ENCODE results near the gene PRRC2B. TPM values are rescaled to one million over a fixed set of nuclear protein-coding genes. Genes with fewer than 3 reads are reported as not detected.
"Not testable (repeated sequence)": the region's sequence is repeated elsewhere in the genome, so short reads cannot be mapped to it uniquely, and the experiment has no call there.

The PRRC2B gene
- total RNA-seq, 6 experiments from 2014 or later: 130 to 173 (median 145) TPM

DNA sequence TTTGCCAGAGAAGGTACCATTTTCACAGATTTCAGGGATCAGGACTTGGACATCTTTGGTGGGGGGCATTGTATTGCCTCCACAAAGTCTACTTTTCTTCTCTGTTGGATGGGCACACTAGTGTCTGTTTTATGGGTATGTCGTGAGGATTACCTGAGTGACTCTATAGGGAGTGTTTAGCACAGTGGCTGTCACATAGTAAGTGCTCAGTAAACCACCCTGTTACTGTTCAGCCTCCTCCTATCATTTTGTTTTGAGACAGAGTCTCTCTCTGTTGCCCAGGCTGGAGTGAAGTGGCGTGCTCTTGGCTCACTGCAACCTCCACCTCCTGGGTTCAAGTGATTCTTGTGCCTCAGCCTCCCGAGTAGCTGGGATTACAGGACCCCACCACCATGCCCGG is 2.4 kb upstream of the PRRC2B start:
- peaks cover 8% of the 10 kb centered on the region for H3K27me3 Mint-ChIP-seq (ENCODE audit: insufficient read depth)
- no peak overlapping the region for H3K27ac Mint-ChIP-seq
- no peak for DNase-seq
- peaks cover 5% of the 10 kb centered on the region; the same call in 1 of the 2 replicates for H3K36me3 Mint-ChIP-seq (ENCODE audit: low read depth)
- peaks cover 20% of the 10 kb centered on the region for H3K4me1 Mint-ChIP-seq (ENCODE audit: low read depth)
- no peaks in the 10 kb centered on the region for H3K9me3 Mint-ChIP-seq
- TF ChIP-seq, protein P1, sequence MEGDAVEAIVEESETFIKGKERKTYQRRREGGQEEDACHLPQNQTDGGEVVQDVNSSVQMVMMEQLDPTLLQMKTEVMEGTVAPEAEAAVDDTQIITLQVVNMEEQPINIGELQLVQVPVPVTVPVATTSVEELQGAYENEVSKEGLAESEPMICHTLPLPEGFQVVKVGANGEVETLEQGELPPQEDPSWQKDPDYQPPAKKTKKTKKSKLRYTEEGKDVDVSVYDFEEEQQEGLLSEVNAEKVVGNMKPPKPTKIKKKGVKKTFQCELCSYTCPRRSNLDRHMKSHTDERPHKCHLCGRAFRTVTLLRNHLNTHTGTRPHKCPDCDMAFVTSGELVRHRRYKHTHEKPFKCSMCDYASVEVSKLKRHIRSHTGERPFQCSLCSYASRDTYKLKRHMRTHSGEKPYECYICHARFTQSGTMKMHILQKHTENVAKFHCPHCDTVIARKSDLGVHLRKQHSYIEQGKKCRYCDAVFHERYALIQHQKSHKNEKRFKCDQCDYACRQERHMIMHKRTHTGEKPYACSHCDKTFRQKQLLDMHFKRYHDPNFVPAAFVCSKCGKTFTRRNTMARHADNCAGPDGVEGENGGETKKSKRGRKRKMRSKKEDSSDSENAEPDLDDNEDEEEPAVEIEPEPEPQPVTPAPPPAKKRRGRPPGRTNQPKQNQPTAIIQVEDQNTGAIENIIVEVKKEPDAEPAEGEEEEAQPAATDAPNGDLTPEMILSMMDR (IDR thresholded peaks at IDR 0.05): no peak
- H3K4me3 Mint-ChIP-seq: no peak overlapping the region

DNA sequence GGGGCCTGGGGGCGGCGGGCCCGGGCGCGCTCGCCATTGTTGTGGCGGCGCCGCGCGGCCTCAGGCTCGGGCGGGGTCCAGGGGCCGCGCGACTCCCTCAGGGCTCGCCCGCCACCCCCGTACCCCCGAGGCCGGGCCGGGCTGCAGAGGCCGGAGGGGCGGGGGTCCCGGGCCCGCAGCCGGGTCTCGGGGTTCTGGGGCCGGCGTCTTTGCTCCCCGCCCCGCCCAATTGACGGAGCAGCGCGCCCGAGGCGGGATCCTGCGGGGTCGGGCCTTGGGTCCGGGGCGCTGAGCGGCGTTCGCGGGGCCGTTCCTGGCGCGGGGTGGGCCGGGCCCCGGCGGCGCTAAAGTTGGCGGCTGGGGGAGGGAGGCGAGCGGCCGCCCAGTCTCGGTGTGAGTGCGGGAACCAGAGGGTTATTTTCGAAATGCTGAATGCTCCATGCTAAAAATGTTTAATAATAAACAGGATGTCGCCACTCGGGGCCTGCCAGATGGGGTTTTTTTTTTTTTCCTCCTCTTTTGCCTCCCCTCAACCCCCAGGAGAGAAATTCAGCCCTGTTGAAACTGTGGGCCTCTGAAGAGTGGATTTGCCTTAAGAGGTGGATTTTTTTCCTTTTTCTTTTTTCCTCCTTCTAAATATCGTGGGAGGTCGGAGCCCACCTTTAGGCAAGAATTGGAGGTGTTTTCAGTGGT is 724 bp downstream of the PRRC2B start:
- Mint-ChIP-seq H3K4me3 (peak overlapping the region; percentile 98), H3K4me1 (ENCODE audit: low read depth) (peaks cover 45% of the 10 kb centered on the region), H3K27me3 (ENCODE audit: insufficient read depth) (peaks cover 8% of the 10 kb centered on the region), H3K27ac (peak overlapping the region; percentile 93), H3K36me3 (ENCODE audit: low read depth) (peaks cover 11% of the 10 kb centered on the region; the same call in 1 of the 2 replicates), H3K9me3 (no peaks in the 10 kb centered on the region)
- TF ChIP-seq, protein P1 (IDR thresholded peaks at IDR 0.05): no peak
- peak; percentile 25 for DNase-seq

DNA sequence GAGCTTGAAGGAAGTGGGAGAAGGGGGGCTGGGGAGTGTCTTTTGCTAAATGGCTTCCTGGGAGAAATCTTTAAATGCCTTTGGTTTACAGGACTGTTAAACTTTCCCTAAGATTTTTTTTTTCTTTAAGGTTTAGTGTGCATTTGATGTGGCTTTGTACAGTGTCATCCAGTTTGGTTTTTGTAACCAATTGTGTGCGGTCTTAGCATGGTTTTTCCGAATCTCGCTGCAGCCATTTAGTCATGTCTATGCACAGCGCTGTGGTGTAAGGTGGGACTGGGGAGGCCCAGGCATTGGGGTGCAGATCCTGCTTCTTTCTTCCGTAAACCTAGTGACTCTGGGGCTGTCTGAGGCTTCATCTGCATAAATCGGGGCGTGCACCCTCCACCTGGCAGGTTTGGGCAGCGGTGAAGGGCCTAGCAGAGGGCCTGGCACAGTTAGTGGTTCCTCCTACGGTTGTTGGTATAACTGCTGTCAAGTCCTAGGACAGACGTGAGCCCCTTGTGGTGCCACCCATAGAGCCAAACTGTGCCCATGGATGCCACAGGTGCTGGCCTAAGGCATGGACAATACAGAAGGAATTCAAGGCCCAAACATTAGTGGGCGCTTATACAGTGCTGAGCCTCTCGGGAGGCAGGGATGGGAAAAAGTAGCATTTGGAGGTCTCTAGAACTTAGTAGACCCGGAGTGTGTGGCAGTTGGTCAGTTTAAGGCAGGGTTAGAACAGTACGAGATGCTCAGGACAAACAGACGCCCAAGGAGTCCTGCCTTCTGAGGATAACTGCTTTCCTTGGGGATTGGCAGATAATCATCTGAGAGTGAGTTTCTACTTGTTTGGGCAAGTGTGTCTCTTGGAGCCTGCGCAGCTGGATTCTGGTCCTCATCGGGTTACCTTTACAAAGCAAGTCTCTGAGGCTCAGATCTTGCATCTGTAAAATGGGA is 1.5 kb downstream of the PRRC2B start:
- no peaks in the 10 kb centered on the region for H3K9me3 Mint-ChIP-seq
- H3K27ac Mint-ChIP-seq: peak overlapping the region; percentile 93
- TF ChIP-seq, protein P1 (IDR thresholded peaks at IDR 0.05): no peak
- peaks cover 50% of the 10 kb centered on the region for H3K4me1 Mint-ChIP-seq (ENCODE audit: low read depth)
- H3K4me3 Mint-ChIP-seq: peak overlapping the region; percentile 98
- DNase-seq: peak; percentile 24
- peaks cover 5% of the 10 kb centered on the region; the same call in 1 of the 2 replicates for H3K27me3 Mint-ChIP-seq (ENCODE audit: insufficient read depth)
- H3K36me3 Mint-ChIP-seq (ENCODE audit: low read depth): peaks cover 11% of the 10 kb centered on the region; the same call in 1 of the 2 replicates

DNA sequence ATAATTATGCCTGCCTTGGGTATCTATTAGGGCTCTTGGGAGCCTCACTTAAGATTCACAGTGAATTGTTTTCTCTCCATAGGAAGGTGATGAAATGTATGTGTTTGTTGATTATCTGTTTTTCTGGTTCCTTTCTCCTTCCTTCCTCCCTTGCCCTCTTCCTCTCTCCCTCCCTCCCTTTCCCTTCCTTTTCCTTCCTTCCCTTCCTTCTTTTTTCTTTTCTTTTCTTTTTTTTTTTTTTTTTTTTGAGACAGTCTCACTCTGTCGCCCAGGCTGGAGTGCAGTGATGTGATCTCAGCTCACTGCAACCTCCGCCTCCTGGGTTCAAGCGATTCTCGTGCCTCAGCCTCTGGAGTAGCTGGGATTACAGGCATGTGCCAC is 2.2 kb downstream of the PRRC2B start:
- H3K27me3 Mint-ChIP-seq (ENCODE audit: insufficient read depth); H3K9me3 Mint-ChIP-seq; DNase-seq: not testable (repeated sequence)
- Mint-ChIP-seq H3K4me1 (ENCODE audit: low read depth) (peaks cover 50% of the 10 kb centered on the region), H3K4me3 (peak overlapping the region; percentile 98), H3K36me3 (ENCODE audit: low read depth) (peaks cover 11% of the 10 kb centered on the region; the same call in 1 of the 2 replicates), H3K27ac (peak overlapping the region; percentile 93)

DNA sequence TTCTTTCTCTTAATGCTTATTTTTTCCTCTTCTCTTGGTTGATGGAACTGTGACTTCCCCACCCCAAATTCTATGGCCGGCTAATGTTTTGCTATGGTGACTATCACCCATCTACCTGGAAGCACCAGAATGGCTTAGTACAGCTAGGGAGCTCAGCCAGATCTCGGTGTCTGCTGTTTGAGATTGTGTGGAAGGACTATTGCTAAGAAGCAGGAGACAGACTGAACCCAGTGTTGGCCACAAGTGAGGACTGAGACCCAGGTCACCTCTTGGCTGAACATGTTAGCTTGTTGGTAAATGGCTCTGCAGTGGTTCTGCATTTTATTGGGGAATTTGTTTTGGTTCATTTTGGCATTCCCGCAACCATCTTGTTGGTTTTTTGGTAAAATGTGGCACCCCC is 2.7 kb downstream of the PRRC2B start:
- peaks cover 11% of the 10 kb centered on the region; the same call in 1 of the 2 replicates for H3K36me3 Mint-ChIP-seq (ENCODE audit: low read depth)
- TF ChIP-seq, protein P1 (IDR thresholded peaks at IDR 0.05): no peak
- peak overlapping the region; percentile 75 for H3K27ac Mint-ChIP-seq
- no peak for DNase-seq
- H3K4me3 Mint-ChIP-seq: peak overlapping the region; percentile 98
- H3K4me1 Mint-ChIP-seq (ENCODE audit: low read depth): peaks cover 50% of the 10 kb centered on the region
- H3K9me3 Mint-ChIP-seq: no peaks in the 10 kb centered on the region
- peaks cover 5% of the 10 kb centered on the region; the same call in 1 of the 2 replicates for H3K27me3 Mint-ChIP-seq (ENCODE audit: insufficient read depth)
